LNCaP clone FGC (cell line): ENCODE measurements around the gene SART1.

Experiments used
- DNase-seq: peaks from one replicate; pipeline ENCODE4 v3.0.0-alpha.2; 2011; ENCODE audit warnings: low read depth
- H3K4me3 ChIP-seq: 2 replicates; pipeline ENCODE4 v1.5.1; 2011; ENCODE audit warnings: mild to moderate bottlenecking, low read depth, low read length, control low read depth
- TF ChIP-seq, protein P1 (sequence below): IDR thresholded peaks from 2 replicates; pipeline ENCODE4 v1.5.1; 2012; ENCODE audit warnings: mild to moderate bottlenecking; ENCODE audit not compliant: control insufficient read depth, insufficient read depth; ENCODE audit errors: extremely low read depth

The SART1 gene

DNA sequence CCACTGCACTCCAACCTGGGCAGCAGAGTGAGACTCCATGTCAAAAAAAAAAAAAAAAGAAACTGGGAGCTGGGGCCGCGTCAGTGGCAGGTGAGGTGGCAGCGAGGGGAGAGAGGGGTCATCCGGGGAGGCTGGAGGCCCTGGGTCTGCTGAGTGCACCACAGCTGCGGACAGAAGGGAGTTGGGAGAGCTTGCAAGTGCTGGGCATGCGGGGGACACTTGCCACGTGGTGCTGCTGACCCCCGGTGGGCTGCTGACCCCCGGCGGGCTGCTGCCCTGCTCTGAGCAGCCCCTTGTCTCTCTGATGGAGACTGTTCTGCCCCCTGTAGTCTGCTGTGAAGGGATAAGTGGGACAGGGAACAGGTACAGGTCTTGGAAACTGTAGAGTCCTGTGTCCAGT is 39.7 kb upstream of the SART1 start:
- TF ChIP-seq, protein P1, sequence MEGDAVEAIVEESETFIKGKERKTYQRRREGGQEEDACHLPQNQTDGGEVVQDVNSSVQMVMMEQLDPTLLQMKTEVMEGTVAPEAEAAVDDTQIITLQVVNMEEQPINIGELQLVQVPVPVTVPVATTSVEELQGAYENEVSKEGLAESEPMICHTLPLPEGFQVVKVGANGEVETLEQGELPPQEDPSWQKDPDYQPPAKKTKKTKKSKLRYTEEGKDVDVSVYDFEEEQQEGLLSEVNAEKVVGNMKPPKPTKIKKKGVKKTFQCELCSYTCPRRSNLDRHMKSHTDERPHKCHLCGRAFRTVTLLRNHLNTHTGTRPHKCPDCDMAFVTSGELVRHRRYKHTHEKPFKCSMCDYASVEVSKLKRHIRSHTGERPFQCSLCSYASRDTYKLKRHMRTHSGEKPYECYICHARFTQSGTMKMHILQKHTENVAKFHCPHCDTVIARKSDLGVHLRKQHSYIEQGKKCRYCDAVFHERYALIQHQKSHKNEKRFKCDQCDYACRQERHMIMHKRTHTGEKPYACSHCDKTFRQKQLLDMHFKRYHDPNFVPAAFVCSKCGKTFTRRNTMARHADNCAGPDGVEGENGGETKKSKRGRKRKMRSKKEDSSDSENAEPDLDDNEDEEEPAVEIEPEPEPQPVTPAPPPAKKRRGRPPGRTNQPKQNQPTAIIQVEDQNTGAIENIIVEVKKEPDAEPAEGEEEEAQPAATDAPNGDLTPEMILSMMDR, result no peak
- no peak for DNase-seq
- no peak overlapping the region for H3K4me3 ChIP-seq

DNA sequence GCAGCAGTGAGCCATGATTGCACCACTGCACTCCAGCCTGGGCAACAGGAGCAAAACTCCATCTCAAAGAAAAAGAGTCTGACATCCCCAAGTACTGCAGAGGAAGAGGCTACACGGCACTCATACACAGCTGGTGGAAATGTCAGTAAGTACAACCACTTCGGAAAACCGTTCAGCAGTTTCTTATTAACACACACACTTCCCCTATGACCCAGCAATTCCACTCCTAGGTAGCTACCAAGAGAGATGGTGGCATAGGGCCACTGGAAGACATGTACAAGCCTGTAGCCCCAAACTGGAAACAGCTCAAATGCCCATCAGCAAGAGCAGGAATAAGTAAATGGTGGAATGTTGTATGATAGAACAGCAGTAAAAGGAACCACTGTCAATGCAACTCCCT is 39.0 kb upstream of the SART1 start:
- H3K4me3 ChIP-seq, result no peak overlapping the region
- DNase-seq, result no peak
- TF ChIP-seq, protein P1, result no peak

DNA sequence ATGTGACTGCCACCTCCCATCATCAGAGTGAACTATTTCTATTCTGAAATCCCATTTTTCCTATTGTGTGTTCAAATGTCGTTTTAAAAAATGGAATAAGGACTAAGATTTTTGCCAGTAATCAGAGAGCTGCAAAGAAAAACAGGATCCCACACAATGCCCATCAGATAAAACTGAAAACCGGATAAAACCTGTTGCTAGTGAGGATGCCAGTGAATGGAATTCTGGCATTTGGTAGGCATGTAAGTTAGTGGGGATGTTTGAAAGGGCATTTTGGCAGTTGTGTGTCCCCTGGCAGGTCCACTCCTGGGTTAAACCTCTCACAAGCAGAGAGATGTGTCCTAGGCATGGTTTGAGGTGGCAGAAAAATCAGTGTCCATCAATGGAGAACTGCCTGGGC is 36.1 kb upstream of the SART1 start:
- no peak for DNase-seq
- H3K4me3 ChIP-seq, result no peak overlapping the region
- TF ChIP-seq, protein P1, result no peak

DNA sequence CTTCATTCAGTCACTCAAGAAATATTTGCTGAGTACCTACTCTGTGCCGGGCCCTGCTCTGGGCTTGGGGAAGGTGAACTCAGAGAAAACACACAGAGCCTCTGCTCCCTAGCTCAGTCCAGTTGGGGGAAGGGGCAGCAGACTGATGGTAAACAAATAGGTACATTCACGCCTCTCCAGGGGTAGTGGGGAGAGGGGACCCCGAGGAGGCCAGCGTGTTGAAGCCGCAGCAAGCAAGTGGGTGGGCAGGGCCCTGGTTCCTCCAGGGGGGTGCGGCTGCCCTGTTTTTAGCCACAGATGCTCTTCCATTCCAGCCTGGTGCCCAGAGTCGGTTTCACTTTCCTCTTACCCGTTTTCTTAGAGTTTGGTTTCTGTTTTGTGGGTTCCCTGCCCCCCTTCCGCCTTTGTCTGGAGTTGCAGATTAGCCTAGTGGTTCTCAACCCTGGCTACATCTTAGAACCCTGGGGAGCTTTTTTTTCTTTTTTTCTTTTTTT is 33.6 kb upstream of the SART1 start:
- TF ChIP-seq, protein P1, result no peak
- no peak for DNase-seq
- no peak overlapping the region for H3K4me3 ChIP-seq

- DNase-seq, result no peak
- H3K4me3 ChIP-seq, result no peak overlapping the region
- TF ChIP-seq, protein P1, result no peak
Observed at GRCh38 chr11:65928667-65929066, 32.9 kb upstream of the SART1 start.

DNA sequence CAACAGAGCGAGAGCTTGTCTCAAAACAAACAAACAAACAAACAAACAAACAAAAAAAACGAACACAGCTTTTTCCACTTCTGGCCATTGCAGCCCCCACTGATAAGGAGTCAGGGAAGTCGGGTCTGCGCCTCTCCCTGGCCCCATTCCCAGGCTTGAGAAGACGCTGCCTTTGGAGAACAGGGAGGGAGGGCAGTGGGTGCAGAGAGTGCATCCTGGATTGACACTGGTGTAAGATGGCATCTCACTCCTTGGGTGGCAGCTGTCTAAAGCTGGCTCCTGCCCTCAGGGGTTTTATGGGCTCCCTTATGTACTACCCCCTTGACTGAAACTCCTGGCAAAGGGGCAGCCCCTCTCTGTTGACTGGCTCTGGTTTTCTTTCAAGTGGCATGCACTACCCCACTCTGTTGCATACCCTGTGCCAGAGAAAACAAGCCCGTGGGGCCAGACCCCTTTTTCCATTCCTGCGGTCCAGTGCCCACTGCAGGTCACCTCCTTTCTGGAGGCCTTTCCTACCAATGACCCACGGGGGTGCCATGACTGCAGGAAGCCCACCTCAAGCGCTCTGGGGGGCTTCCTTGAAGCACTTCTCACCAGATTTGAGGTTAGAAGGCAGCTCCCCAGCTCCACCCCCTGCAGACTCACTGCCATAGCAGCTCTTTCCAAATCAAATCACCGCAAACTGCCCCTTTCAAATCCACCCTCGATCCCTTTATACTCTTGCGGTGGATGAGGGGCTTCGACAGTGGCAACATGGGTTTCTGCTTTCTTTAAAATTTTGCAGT is 29.6 kb upstream of the SART1 start:
- H3K4me3 ChIP-seq, result no peak overlapping the region
- TF ChIP-seq, protein P1, result no peak
- DNase-seq, result no peak

- no peak overlapping the region for H3K4me3 ChIP-seq
- TF ChIP-seq, protein P1, result no peak
- DNase-seq, result no peak
Observed at GRCh38 chr11:65932558-65932919, 29.0 kb upstream of the SART1 start.
